NCI-H460 (cell line): ENCODE measurements around the gene HOXB9. TPM values are rescaled to one million over a fixed set of nuclear protein-coding genes. Genes with fewer than 3 reads are reported as not detected.

ENCODE experiments used
- DNase-seq: peaks from one replicate; pipeline ENCODE4 v3.0.0-alpha.2; 2016; ENCODE audit warnings: low read depth; ENCODE audit errors: extremely low read depth
- total RNA-seq: library from RNA; depleted of rRNA; stranded (reverse); fragments of >200 nt; shearing (Covaris generic); gene quantifications from 2 replicates; pipeline ENCODE4 v1.2.3, GENCODE V29; 2014

The HOXB9 gene
- total RNA-seq, 1 experiment from 2014 or later: 24.7 TPM

GRCh38 chr17:48612854-48613691, 13.1 kb downstream of the HOXB9 start:
- DNase-seq: no peak

GRCh38 chr17:48612456-48612853, 13.7 kb downstream of the HOXB9 start:
- no peak for DNase-seq

- DNase-seq: no peak
Observed at GRCh38 chr17:48611681-48612455, 14.3 kb downstream of the HOXB9 start.

GRCh38 chr17:48611213-48611612, 14.9 kb downstream of the HOXB9 start:
- DNase-seq: no peak

GRCh38 chr17:48610282-48611211, 15.6 kb downstream of the HOXB9 start, which contains the start of gene HOXB7:
TSS of gene HOXB7 (minus strand) at chr17:48611017. CDS start at chr17:48610918, 99 bp downstream.
- DNase-seq: no peak

- DNase-seq: no peak
Observed at GRCh38 chr17:48609759-48610281, 16.3 kb downstream of the HOXB9 start.

GRCh38 chr17:48609033-48609432, 17.1 kb downstream of the HOXB9 start:
- DNase-seq: no peak

GRCh38 chr17:48608494-48608834, 17.7 kb downstream of the HOXB9 start:
- DNase-seq: no peak

- DNase-seq: no peak
Observed at GRCh38 chr17:48606892-48607614, 19.1 kb downstream of the HOXB9 start.

GRCh38 chr17:48605991-48606891, 19.9 kb downstream of the HOXB9 start:
- no peak for DNase-seq

- DNase-seq: no peak
Observed at GRCh38 chr17:48605409-48605919, 20.7 kb downstream of the HOXB9 start.

GRCh38 chr17:48604770-48605329, 21.3 kb downstream of the HOXB9 start, which contains the start of gene HOXB6:
TSS of gene HOXB6 (minus strand) at chr17:48604986. CDS start at chr17:48598150, 6,836 bp downstream.
- DNase-seq: no peak

- DNase-seq: peak; percentile 78
Observed at GRCh38 chr17:48603959-48604769, 22.0 kb downstream of the HOXB9 start.

GRCh38 chr17:48601539-48602425, 24.4 kb downstream of the HOXB9 start:
- DNase-seq: no peak

- DNase-seq: no peak
Observed at GRCh38 chr17:48601207-48601538, 25.0 kb downstream of the HOXB9 start.
